Measurements from ENCODE around the gene RBBP4.

- TF ChIP-seq CTCF (conservative IDR thresholded peaks at IDR 0.05; ENCODE audit: low read depth, low read length) (no peak), EZH2 (IDR thresholded peaks at IDR 0.05; ENCODE audit: borderline replicate concordance, low read depth, low read length, poor library complexity, severe bottlenecking) (no peak)
Observed at GRCh38 chr1:32693455-32694174, 42.6 kb downstream of the RBBP4 start.
